SK-MEL-5 (cell line): ENCODE measurements around the gene HIC1. TPM values are rescaled to one million over a fixed set of nuclear protein-coding genes. Genes with fewer than 3 reads are reported as not detected.

ENCODE experiments used
- DNase-seq: peaks from one replicate; pipeline ENCODE4 v3.0.0-alpha.2; 2016; ENCODE audit warnings: low read depth, low spot score
- in situ Hi-C: cut with HindIII; loops from 2 replicates; pipeline ENCODE4 v1.10.0; 2016; ENCODE audit warnings: low sequenced_read_pairs, high pct_unique_total_duplicates, low pct_unique_long_range_greater_than_20kb
- total RNA-seq: library from RNA; depleted of rRNA; stranded (reverse); fragments of >200 nt; shearing (Covaris generic); gene quantifications from 2 replicates; pipeline ENCODE4 v1.2.3, GENCODE V29; 2014

HIC1 gene
- total RNA-seq, 1 experiment from 2014 or later = 0.69 TPM

GRCh38 chr17:2040219-2040827, 14.6 kb upstream of the HIC1 start:
- DNase-seq = no peak
- in situ Hi-C loops = no loop called here

- in situ Hi-C loops = no loop called here
- no peak for DNase-seq
Observed at GRCh38 chr17:2040942-2041560, 13.9 kb upstream of the HIC1 start.

DNA sequence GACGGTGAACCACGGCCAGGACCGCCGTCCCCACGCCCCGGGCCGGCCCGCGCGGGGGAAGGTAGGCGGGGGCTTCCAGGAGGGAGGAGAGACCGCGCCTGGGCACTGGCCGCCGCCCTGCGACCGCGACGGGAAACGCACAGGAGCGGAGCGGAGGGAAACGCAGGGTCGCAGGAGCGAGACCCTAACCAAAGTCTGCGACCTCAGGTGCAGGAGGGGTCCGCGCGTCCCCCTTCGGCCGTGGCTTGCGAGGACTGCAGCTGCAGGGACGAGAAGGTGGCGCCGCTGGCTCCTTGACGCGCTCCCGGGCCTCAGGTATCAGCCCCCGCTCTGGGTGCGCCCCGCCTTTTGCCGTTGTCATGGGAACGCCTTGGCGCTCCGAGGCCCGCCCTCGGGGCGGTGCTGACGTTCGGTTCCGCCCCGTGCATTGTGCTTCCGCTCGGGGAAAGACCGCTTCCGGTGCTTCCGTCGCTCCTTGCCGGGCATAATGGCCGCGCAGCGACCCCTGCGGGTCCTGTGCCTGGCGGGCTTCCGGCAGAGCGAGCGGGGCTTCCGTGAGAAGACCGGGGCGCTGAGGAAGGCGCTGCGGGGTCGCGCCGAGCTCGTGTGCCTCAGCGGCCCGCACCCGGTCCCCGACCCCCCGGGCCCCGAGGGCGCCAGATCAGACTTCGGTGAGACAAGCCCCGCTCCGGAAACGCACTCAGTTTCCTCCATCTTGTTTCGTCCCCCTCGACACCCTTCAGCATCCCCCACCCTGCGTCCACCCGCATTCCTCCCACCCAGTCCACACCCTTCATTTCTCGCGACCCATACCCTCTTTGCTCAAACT, 13.1 kb upstream of the HIC1 start, which contains the start of gene OVCA2:
Gene OVCA2, plus strand, starts transcription at position 462 of the 829 bp plus-strand sequence. Its CDS starts 26 bp downstream, at position 488.
- in situ Hi-C loops = no loop called here
- peak; percentile 95 for DNase-seq

DNA sequence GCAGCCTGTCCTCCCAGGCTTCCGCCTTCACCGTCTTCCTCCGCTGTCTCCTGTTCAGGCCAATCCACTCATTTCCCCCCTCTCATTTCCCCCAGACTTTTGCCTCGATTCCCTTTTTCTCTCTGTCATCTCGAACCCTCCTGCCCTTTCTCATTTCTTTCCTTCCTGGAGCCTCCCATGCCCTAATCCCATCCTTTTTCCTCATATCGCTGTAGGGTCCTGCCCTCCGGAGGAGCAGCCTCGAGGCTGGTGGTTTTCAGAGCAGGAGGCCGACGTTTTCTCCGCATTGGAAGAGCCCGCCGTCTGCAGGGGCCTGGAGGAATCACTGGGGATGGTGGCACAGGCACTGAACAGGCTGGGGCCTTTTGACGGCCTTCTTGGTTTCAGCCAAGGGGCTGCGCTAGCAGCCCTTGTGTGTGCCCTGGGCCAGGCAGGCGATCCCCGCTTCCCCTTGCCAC, 12.5 kb upstream of the HIC1 start:
- DNase-seq = peak; percentile 26
- in situ Hi-C loops = no loop called here

DNA sequence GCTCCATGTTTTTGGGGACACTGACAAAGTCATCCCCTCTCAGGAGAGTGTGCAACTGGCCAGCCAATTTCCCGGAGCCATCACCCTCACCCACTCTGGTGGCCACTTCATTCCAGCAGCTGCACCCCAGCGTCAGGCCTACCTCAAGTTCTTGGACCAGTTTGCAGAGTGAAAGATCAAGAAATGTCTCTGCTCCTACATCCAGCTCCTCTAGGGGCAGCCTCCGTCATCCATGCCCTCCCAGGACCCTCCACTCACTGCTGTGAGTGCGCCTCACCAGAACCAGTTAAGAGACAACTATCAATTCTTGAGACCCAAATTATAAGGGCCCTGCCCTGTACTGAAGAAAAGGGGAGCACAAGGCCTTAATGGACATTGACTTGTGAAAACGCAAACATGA, 12.0 kb upstream of the HIC1 start:
- DNase-seq = peak; percentile 26
- in situ Hi-C loops = no loop called here

DNA sequence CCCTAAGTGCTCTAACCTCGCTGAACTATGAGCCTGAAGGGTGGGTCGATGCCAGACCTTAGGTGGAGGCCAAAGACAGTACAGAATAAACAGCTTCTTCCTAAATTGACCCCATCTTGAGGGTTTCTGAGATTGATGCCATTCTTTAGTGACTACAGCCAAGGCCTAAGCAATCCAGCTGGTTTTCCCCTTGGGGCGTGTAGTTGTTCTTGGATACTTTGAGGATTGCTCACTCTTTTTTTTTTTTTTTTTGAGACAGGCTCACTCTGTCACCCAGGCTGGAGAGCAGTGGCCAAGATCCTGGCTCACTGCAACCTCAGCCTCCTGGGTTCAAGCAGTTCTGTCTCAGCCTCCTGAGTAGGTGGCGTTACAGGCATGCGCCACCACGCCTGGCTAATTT, 11.1 kb upstream of the HIC1 start:
- DNase-seq = peak; percentile 24
- in situ Hi-C loops = no loop called here

GRCh38 chr17:2044263-2044894, 10.5 kb upstream of the HIC1 start:
- in situ Hi-C loops = no loop called here

DNA sequence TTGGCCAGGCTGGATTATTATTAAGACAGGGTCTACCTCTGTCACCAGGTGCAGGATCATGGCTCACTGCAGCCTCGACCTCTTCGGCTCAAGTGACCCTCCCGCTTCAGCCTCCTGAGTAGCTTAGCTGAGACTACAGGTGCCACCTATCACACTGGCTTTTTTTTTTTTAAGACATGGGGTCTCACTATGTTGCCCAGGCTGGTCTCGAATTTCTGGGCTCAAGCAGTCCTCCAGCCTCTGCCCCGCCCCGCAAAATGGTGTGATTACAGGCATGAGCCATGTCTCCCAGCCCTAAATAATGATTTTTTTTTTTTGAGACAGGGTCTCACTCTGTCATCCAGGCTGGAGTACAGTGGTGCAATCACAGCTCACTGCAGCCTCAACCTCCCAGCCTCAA, 7.3 kb upstream of the HIC1 start:
- no peak for DNase-seq
- in situ Hi-C loops = no loop called here

More at GRCh38 chr17:2044263-2044894, 10.5 kb upstream of the HIC1 start:
- peak; percentile 85 for DNase-seq

GRCh38 chr17:2048805-2049204, 6.1 kb upstream of the HIC1 start:
- DNase-seq = no peak
- in situ Hi-C loops = no loop called here

GRCh38 chr17:2049333-2050299, 5.3 kb upstream of the HIC1 start:
- in situ Hi-C loops = no loop called here
- peak; percentile 77 for DNase-seq

GRCh38 chr17:2050300-2051060, 4.4 kb upstream of the HIC1 start:
- DNase-seq = peak; percentile 64
- in situ Hi-C loops = no loop called here

DNA sequence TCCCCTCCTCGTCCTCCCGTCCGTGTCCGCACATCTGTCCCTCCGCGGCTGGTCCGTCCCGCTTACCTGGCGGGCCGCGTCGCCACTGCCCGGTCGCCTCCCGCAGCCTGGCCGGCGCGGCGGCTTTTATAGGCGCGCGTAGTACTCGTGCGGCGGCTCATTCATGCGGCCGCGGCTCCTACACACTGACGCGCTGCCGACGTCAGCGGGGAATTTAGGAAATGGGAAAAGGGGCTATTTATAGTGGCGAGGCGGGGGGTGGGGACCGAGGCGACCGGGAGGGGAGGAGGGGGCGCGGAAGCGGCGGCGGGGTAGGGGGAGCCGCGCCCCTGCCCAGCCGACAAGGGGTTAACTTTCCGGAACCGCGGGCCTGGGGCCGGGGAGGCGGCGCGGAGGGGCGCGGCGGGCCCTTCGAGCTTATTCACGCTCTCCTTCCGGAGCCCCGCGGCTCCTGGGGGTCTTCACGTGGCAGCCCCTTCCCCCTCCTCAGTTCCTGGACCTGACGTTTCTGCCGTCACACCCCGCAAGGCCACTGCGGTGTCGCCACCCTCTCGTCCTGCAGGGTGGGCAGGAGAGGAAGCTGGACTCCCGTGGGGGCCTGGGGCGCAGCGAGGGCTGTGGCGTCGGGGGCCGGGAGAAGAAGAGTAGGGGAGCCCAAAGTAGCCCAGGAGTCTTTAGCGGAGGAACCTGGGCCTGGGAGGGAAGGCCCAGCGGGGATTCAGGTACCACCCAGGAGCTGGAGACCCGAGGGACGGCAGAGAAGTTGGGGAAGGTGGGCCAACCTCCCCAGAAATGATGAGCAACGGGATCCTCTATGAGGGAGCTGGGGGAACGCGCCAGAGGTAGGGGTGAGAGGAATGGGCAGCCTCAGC, 3.6 kb upstream of the HIC1 start:
- no peak for DNase-seq
- in situ Hi-C loops = no loop called here

DNA sequence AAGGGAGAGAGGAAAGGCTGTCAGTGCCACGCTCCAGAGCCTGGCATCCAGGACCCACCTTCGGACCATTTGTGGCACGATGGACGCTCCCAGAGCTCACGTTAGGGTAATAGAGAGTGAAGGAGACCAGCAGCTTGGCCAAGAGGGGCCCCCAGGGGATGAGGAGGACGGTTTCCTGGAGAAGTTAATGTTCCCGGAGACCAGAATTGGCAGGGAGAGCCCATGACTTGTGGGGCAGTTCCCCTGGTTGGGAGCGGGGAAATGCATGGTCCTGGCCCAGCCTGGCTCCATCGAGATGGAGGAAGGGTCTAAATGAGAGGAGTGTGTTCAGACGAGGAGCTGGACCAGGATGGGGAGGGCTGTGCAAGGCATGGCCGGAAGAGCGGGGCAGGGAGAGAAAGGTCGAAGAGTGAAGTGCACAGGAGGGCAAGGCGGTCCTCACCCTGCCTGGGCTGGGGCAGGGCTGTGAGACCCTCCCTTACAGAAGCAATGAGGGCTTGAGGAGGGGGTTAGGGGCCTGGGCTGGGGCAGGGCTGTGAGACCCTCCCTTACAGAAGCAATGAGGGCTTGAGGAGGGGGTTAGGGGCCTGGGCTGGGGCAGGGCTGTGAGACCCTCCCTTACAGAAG, 2.9 kb upstream of the HIC1 start:
- in situ Hi-C loops = no loop called here
- DNase-seq = no peak

GRCh38 chr17:2053380-2054261, 1.3 kb upstream of the HIC1 start:
- in situ Hi-C loops = no loop called here
- DNase-seq = peak; percentile 44

DNA sequence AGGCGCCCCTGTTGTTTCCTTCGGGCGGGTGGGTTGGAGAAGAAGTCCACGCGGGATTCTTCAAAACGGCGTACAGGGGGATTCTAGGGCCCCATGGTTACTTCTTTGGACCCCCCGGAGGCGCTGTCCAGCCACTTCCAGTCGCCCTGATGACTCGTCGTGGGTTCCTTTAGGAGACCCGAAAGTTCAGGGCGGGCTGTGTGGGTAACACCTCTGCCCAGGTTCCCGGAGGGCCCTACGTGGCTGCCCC, 716 bp upstream of the HIC1 start:
- DNase-seq = no peak
- in situ Hi-C loops = no loop called here
